ENCODE data around the gene RAE1.

The RAE1 gene

GRCh38 chr20:57317789-57318371, 33.2 kb upstream of the RAE1 start:
- TF ChIP-seq FOXM1 (IDR thresholded peaks at IDR 0.05; ENCODE audit: borderline replicate concordance, low read depth): no peak
- no peak for TF ChIP-seq TCF12 (IDR thresholded peaks at IDR 0.05; ENCODE audit: low read depth)
- TF ChIP-seq ZBTB7A (IDR thresholded peaks at IDR 0.05; ENCODE audit: low read depth): no peak
- no peak for TF ChIP-seq CEBPB (IDR thresholded peaks at IDR 0.05)
- no peak for TF ChIP-seq MAX (IDR thresholded peaks at IDR 0.05)
- no peak for TF ChIP-seq EGR1 (IDR thresholded peaks at IDR 0.05)
- no peak for TF ChIP-seq EP300 (IDR thresholded peaks at IDR 0.05; ENCODE audit: borderline replicate concordance)
- TF ChIP-seq TEAD4 (IDR thresholded peaks at IDR 0.05): no peak
- no peak for TF ChIP-seq YY1 (IDR thresholded peaks at IDR 0.05; ENCODE audit: low read depth)
- TF ChIP-seq, protein P1, sequence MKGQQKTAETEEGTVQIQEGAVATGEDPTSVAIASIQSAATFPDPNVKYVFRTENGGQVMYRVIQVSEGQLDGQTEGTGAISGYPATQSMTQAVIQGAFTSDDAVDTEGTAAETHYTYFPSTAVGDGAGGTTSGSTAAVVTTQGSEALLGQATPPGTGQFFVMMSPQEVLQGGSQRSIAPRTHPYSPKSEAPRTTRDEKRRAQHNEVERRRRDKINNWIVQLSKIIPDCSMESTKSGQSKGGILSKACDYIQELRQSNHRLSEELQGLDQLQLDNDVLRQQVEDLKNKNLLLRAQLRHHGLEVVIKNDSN (IDR thresholded peaks at IDR 0.05): no peak
- no peak for TF ChIP-seq CREB1 (IDR thresholded peaks at IDR 0.05; ENCODE audit: low read depth)
- TF ChIP-seq, protein P2, sequence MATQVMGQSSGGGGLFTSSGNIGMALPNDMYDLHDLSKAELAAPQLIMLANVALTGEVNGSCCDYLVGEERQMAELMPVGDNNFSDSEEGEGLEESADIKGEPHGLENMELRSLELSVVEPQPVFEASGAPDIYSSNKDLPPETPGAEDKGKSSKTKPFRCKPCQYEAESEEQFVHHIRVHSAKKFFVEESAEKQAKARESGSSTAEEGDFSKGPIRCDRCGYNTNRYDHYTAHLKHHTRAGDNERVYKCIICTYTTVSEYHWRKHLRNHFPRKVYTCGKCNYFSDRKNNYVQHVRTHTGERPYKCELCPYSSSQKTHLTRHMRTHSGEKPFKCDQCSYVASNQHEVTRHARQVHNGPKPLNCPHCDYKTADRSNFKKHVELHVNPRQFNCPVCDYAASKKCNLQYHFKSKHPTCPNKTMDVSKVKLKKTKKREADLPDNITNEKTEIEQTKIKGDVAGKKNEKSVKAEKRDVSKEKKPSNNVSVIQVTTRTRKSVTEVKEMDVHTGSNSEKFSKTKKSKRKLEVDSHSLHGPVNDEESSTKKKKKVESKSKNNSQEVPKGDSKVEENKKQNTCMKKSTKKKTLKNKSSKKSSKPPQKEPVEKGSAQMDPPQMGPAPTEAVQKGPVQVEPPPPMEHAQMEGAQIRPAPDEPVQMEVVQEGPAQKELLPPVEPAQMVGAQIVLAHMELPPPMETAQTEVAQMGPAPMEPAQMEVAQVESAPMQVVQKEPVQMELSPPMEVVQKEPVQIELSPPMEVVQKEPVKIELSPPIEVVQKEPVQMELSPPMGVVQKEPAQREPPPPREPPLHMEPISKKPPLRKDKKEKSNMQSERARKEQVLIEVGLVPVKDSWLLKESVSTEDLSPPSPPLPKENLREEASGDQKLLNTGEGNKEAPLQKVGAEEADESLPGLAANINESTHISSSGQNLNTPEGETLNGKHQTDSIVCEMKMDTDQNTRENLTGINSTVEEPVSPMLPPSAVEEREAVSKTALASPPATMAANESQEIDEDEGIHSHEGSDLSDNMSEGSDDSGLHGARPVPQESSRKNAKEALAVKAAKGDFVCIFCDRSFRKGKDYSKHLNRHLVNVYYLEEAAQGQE (IDR thresholded peaks at IDR 0.05; ENCODE audit: low read depth): no peak
- no peak for TF ChIP-seq NFIC (IDR thresholded peaks at IDR 0.05)
- no peak for TF ChIP-seq TAF1 (IDR thresholded peaks at IDR 0.05; ENCODE audit: low read depth)
- no peak for TF ChIP-seq RAD21 (IDR thresholded peaks at IDR 0.05; ENCODE audit: low read depth)

- TF ChIP-seq TAF1 (IDR thresholded peaks at IDR 0.05; ENCODE audit: low read depth) (no peak), CEBPB (IDR thresholded peaks at IDR 0.05) (no peak), FOXM1 (IDR thresholded peaks at IDR 0.05; ENCODE audit: borderline replicate concordance, low read depth) (no peak), EP300 (IDR thresholded peaks at IDR 0.05; ENCODE audit: borderline replicate concordance) (no peak), TEAD4 (IDR thresholded peaks at IDR 0.05) (no peak), RAD21 (IDR thresholded peaks at IDR 0.05; ENCODE audit: low read depth) (no peak), EGR1 (IDR thresholded peaks at IDR 0.05) (no peak), ZBTB7A (IDR thresholded peaks at IDR 0.05; ENCODE audit: low read depth) (no peak), TCF12 (IDR thresholded peaks at IDR 0.05; ENCODE audit: low read depth) (no peak), YY1 (IDR thresholded peaks at IDR 0.05; ENCODE audit: low read depth) (no peak), CREB1 (IDR thresholded peaks at IDR 0.05; ENCODE audit: low read depth) (no peak), NFIC (IDR thresholded peaks at IDR 0.05) (no peak), MAX (IDR thresholded peaks at IDR 0.05) (no peak)
- TF ChIP-seq, protein P1 (IDR thresholded peaks at IDR 0.05): no peak
- TF ChIP-seq, protein P2 (IDR thresholded peaks at IDR 0.05; ENCODE audit: low read depth): no peak
Observed at GRCh38 chr20:57319584-57319983, 31.5 kb upstream of the RAE1 start.

DNA sequence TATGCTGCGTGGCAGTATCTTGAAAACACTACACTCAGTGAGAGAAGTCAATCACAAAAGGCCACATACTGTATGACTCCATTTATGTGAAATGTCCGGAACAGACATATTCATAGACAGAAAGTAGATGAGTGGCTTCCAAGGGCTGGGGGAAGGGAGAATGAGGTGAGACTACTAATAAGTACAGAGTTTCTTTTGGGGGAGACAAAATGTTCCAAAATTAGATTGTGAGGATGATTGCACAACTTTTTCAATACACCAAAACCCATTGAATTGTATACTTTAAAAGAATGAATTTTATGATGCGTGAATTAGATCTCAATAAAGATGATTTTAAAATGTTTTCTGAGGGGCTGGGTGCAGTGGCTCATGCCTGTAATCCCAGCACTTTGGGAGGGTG, 30.7 kb upstream of the RAE1 start:
- no peak for TF ChIP-seq NFIC (IDR thresholded peaks at IDR 0.05)
- no peak for TF ChIP-seq FOXM1 (IDR thresholded peaks at IDR 0.05; ENCODE audit: borderline replicate concordance, low read depth)
- no peak for TF ChIP-seq TCF12 (IDR thresholded peaks at IDR 0.05; ENCODE audit: low read depth)
- TF ChIP-seq, protein P2 (IDR thresholded peaks at IDR 0.05; ENCODE audit: low read depth): no peak
- no peak for TF ChIP-seq EGR1 (IDR thresholded peaks at IDR 0.05)
- no peak for TF ChIP-seq CREB1 (IDR thresholded peaks at IDR 0.05; ENCODE audit: low read depth)
- no peak for TF ChIP-seq CEBPB (IDR thresholded peaks at IDR 0.05)
- no peak for TF ChIP-seq YY1 (IDR thresholded peaks at IDR 0.05; ENCODE audit: low read depth)
- no peak for TF ChIP-seq EP300 (IDR thresholded peaks at IDR 0.05; ENCODE audit: borderline replicate concordance)
- no peak for TF ChIP-seq TEAD4 (IDR thresholded peaks at IDR 0.05)
- no peak for TF ChIP-seq TAF1 (IDR thresholded peaks at IDR 0.05; ENCODE audit: low read depth)
- no peak for TF ChIP-seq MAX (IDR thresholded peaks at IDR 0.05)
- no peak for TF ChIP-seq RAD21 (IDR thresholded peaks at IDR 0.05; ENCODE audit: low read depth)
- no peak for TF ChIP-seq ZBTB7A (IDR thresholded peaks at IDR 0.05; ENCODE audit: low read depth)

- TF ChIP-seq FOXM1 (IDR thresholded peaks at IDR 0.05; ENCODE audit: borderline replicate concordance, low read depth) (no peak), TEAD4 (IDR thresholded peaks at IDR 0.05) (no peak), ZBTB7A (IDR thresholded peaks at IDR 0.05; ENCODE audit: low read depth) (no peak), EGR1 (IDR thresholded peaks at IDR 0.05) (no peak), NFIC (IDR thresholded peaks at IDR 0.05) (no peak), CREB1 (IDR thresholded peaks at IDR 0.05; ENCODE audit: low read depth) (no peak), TCF12 (IDR thresholded peaks at IDR 0.05; ENCODE audit: low read depth) (no peak), CEBPB (IDR thresholded peaks at IDR 0.05) (no peak), YY1 (IDR thresholded peaks at IDR 0.05; ENCODE audit: low read depth) (no peak), MAX (IDR thresholded peaks at IDR 0.05) (no peak)
- TF ChIP-seq, protein P2 (IDR thresholded peaks at IDR 0.05; ENCODE audit: low read depth): no peak
- TF ChIP-seq, protein P1 (IDR thresholded peaks at IDR 0.05): no peak
Observed at GRCh38 chr20:57321142-57321541, 29.9 kb upstream of the RAE1 start.
